HEK293 (cell line): ENCODE measurements around the gene GTF2A1L.

Experiments
- CTCF ChIA-PET: fragments of 350-600 bp; formaldehyde crosslinking; extraction: SDS; loops from one replicate; lab custom pipeline; 2021; ENCODE audit warnings: antibody characterized with exemption; lab: Yijun Ruan, JAX
- POLR2A ChIA-PET: fragments of 300-600 bp; formaldehyde crosslinking; extraction: SDS; loops from one replicate; lab custom pipeline; 2020; ENCODE audit warnings: antibody characterized with exemption, inconsistent platforms; lab: Yijun Ruan, JAX
- H3K27ac ChIP-seq: fragments of 200-500 bp; sonication (Bioruptor generic); 2 replicates; pipeline ENCODE4 v1.5.1; 2014; ENCODE audit warnings: low read depth, low read length, control low read depth, inconsistent platforms; ENCODE audit errors: extremely low read depth
- H3K36me3 ChIP-seq, 2 experiments: fragments of 200-500 bp in 1 of 2; sonication (Bioruptor generic) in 1 of 2; 1 replicate in 1 of 2; 2 replicates in 1 of 2; pipeline ENCODE4 v1.5.1; 2014 to 2017; ENCODE audit warnings: inconsistent platforms in 2 of 2, low read length in 2 of 2; ENCODE audit not compliant: control insufficient read depth in 2 of 2, insufficient read depth in 1 of 2
- H3K4me1 ChIP-seq: fragments of 200-500 bp; sonication (Bioruptor generic); 2 replicates; pipeline ENCODE4 v1.5.1; 2014; ENCODE audit warnings: mild to moderate bottlenecking, low read length, inconsistent platforms; ENCODE audit not compliant: control insufficient read depth, insufficient read depth
- H3K4me3 ChIP-seq: 2 replicates; pipeline ENCODE4 v1.5.1; 2011; ENCODE audit warnings: low read depth, mild to moderate bottlenecking, control low read depth, low read length, moderate library complexity
- H3K9me3 ChIP-seq: fragments of 200-500 bp; sonication (Bioruptor generic); 2 replicates; pipeline ENCODE4 v1.5.1; 2014; ENCODE audit warnings: low read depth, low read length, inconsistent platforms; ENCODE audit not compliant: control insufficient read depth, insufficient read depth
- GLIS1 ChIP-seq: fragments of 450-650 bp; formaldehyde crosslinking; IDR thresholded peaks from 2 replicates; pipeline ENCODE4 v1.5.1; 2016; ENCODE audit warnings: missing biosample characterization, missing genetic modification characterization
- KLF10 ChIP-seq: fragments of 450-650 bp; IDR thresholded peaks from 2 replicates; pipeline ENCODE4 v1.5.1; 2018; ENCODE audit warnings: missing biosample characterization, mild to moderate bottlenecking, missing genetic modification characterization
- SETDB1 ChIP-seq: IDR thresholded peaks from one replicate; pipeline ENCODE4 v1.6.1; 2017; ENCODE audit warnings: mild to moderate bottlenecking, low read length, moderate library complexity, mixed read lengths; ENCODE audit not compliant: insufficient read length
- WT1 ChIP-seq: fragments of 450-650 bp; formaldehyde crosslinking; IDR thresholded peaks from 2 replicates; pipeline ENCODE4 v1.5.1; 2016; ENCODE audit warnings: missing biosample characterization, missing genetic modification characterization
- ZBTB48 ChIP-seq: fragments of 450-650 bp; formaldehyde crosslinking; IDR thresholded peaks from 2 replicates; pipeline ENCODE4 v1.5.1; 2016; ENCODE audit warnings: missing biosample characterization, missing genetic modification characterization
- ZNF146 ChIP-seq: fragments of 450-650 bp; formaldehyde crosslinking; IDR thresholded peaks from 2 replicates; pipeline ENCODE4 v1.5.1; 2016; ENCODE audit warnings: missing biosample characterization, missing genetic modification characterization
- ZNF350 ChIP-seq: fragments of 450-650 bp; formaldehyde crosslinking; IDR thresholded peaks from 2 replicates; pipeline ENCODE4 v1.5.0; 2017; ENCODE audit warnings: missing biosample characterization, mild to moderate bottlenecking, missing genetic modification characterization
- ZNF366 ChIP-seq: fragments of 450-650 bp; formaldehyde crosslinking; conservative IDR thresholded peaks from 2 replicates; pipeline ENCODE4 v1.5.1; 2016; ENCODE audit warnings: missing biosample characterization, missing genetic modification characterization
- ZNF433 ChIP-seq: fragments of 450-650 bp; formaldehyde crosslinking; IDR thresholded peaks from 2 replicates; pipeline ENCODE4 v1.5.1; 2016; ENCODE audit warnings: missing biosample characterization, missing genetic modification characterization, low read depth
- ZNF514 ChIP-seq: fragments of 450-650 bp; formaldehyde crosslinking; IDR thresholded peaks from 2 replicates; pipeline ENCODE4 v1.5.1; 2016; ENCODE audit warnings: missing biosample characterization, missing genetic modification characterization
- ZNF560 ChIP-seq: fragments of 450-650 bp; formaldehyde crosslinking; IDR thresholded peaks from 2 replicates; pipeline ENCODE4 v1.5.1; 2017; ENCODE audit warnings: missing biosample characterization, missing genetic modification characterization, borderline replicate concordance
- ZNF660 ChIP-seq: fragments of 450-650 bp; IDR thresholded peaks from 2 replicates; pipeline ENCODE4 v1.5.1; 2018; ENCODE audit warnings: missing biosample characterization, mild to moderate bottlenecking, missing genetic modification characterization
- ZNF747 ChIP-seq: fragments of 450-650 bp; formaldehyde crosslinking; IDR thresholded peaks from 2 replicates; pipeline ENCODE4 v1.5.1; 2016; ENCODE audit warnings: missing biosample characterization, missing genetic modification characterization
- ZNF843 ChIP-seq: fragments of 450-650 bp; formaldehyde crosslinking; IDR thresholded peaks from 2 replicates; pipeline ENCODE4 v1.5.1; 2016; ENCODE audit warnings: missing biosample characterization, missing genetic modification characterization
- TF ChIP-seq, protein P1 (sequence below): fragments of 450-650 bp; formaldehyde crosslinking; IDR thresholded peaks from 2 replicates; pipeline ENCODE4 v1.5.1; 2016; ENCODE audit warnings: missing biosample characterization, missing genetic modification characterization, borderline replicate concordance
- TF ChIP-seq, protein P2 (sequence below): sonication (generic); formaldehyde crosslinking; IDR thresholded peaks from 2 replicates; pipeline ENCODE4 v1.8.1; 2022; ENCODE audit warnings: mild to moderate bottlenecking, moderate library complexity, missing genetic modification reagents
- TF ChIP-seq, protein P3 (sequence below): fragments of 450-650 bp; formaldehyde crosslinking; IDR thresholded peaks from 2 replicates; pipeline ENCODE4 v1.5.1; 2016; ENCODE audit warnings: missing biosample characterization, missing genetic modification characterization
- TF ChIP-seq, protein P4 (sequence below): fragments of 450-650 bp; IDR thresholded peaks from 2 replicates; pipeline ENCODE4 v1.5.1; 2018; ENCODE audit warnings: missing biosample characterization, mild to moderate bottlenecking, missing genetic modification characterization

Gene GTF2A1L

DNA sequence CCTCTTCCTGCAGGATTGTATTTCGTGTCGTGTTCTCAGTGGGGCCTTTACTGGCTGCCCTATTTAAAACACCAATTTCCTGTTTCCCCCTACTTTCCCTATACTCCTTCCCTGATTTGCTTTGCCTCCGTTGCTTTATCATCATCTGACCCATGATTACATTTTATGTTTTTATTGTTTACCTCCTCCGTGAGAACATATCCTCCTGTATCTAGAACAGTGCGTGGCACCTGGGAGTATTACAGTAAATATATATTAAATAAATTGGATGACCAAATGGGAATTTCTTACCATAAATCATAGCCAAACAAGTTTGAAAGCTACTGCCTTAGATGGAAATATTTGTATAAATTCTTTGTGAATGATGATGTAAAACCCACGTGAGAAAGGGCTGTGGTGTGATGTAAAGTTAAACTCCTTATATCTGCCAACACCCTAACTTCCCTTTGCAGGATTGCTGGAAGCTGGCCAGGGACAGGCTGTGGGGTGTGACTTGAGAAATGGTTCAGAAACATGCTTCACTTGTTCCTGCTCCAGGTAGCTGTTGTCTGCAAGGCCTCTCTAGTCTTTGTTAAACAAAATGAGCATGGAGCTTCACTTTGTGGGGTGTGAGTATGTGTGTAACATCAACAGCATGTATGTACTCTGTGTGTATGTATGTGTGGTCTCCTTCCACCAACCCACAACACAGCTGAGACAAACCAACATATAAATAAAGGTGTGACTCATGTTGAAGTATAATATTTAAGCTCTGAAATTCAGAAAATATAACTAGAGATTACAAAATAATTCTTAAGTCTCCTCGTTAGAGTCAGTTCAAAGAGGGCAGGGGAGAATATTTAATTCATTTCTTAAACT is 97.6 kb downstream of the GTF2A1L start:
- CTCF ChIA-PET, result interaction anchor here (1.5 kb wide), 1 partner anchor 10 kb away, joined by 3 read pairs; no protein-coding TSS in a partner anchor
- Histone ChIP-seq H3K4me3 (no peak overlapping the region), H3K4me1 (peaks cover 25% of the 10 kb centered on the region), H3K9me3 (no peaks in the 10 kb centered on the region), H3K36me3 (no peaks in the 10 kb centered on the region), H3K27ac (peak overlapping the region; percentile 30; the same call in 1 of the 2 replicates)
- TF ChIP-seq SETDB1, result no peak
- TF ChIP-seq, protein P1, sequence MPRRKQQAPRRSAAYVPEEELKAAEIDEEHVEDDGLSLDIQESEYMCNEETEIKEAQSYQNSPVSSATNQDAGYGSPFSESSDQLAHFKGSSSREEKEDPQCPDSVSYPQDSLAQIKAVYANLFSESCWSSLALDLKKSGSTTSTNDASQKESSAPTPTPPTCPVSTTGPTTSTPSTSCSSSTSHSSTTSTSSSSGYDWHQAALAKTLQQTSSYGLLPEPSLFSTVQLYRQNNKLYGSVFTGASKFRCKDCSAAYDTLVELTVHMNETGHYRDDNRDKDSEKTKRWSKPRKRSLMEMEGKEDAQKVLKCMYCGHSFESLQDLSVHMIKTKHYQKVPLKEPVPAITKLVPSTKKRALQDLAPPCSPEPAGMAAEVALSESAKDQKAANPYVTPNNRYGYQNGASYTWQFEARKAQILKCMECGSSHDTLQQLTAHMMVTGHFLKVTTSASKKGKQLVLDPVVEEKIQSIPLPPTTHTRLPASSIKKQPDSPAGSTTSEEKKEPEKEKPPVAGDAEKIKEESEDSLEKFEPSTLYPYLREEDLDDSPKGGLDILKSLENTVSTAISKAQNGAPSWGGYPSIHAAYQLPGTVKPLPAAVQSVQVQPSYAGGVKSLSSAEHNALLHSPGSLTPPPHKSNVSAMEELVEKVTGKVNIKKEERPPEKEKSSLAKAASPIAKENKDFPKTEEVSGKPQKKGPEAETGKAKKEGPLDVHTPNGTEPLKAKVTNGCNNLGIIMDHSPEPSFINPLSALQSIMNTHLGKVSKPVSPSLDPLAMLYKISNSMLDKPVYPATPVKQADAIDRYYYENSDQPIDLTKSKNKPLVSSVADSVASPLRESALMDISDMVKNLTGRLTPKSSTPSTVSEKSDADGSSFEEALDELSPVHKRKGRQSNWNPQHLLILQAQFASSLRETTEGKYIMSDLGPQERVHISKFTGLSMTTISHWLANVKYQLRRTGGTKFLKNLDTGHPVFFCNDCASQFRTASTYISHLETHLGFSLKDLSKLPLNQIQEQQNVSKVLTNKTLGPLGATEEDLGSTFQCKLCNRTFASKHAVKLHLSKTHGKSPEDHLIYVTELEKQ (tag by site-specific recombination), result no peak
- peak; percentile 80 for TF ChIP-seq WT1
- TF ChIP-seq ZBTB48 (tag by site-specific recombination), result no peak
- no peak for TF ChIP-seq ZNF747
- no peak for TF ChIP-seq ZNF843 (tag by site-specific recombination)
- no peak for TF ChIP-seq ZNF350 (tag by site-specific recombination)
- TF ChIP-seq ZNF433, result no peak
- TF ChIP-seq ZNF366 (tag by site-specific recombination), result 0 out of 2 replicates have a peak, but pooled peaks have one; percentile 40
- TF ChIP-seq GLIS1 (tag by site-specific recombination), result peak; percentile 13; the same call in 1 of the 2 replicates
- TF ChIP-seq KLF10 (tag by site-specific recombination), result 0 out of 2 replicates have a peak, but pooled peaks have one; percentile 19
- TF ChIP-seq, protein P2, sequence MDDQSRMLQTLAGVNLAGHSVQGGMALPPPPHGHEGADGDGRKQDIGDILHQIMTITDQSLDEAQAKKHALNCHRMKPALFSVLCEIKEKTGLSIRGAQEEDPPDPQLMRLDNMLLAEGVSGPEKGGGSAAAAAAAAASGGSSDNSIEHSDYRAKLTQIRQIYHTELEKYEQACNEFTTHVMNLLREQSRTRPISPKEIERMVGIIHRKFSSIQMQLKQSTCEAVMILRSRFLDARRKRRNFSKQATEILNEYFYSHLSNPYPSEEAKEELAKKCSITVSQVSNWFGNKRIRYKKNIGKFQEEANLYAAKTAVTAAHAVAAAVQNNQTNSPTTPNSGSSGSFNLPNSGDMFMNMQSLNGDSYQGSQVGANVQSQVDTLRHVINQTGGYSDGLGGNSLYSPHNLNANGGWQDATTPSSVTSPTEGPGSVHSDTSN (CRISPR knock-in tag), result no peak
- no peak for TF ChIP-seq ZNF146
- POLR2A ChIA-PET, result no interaction called here

DNA sequence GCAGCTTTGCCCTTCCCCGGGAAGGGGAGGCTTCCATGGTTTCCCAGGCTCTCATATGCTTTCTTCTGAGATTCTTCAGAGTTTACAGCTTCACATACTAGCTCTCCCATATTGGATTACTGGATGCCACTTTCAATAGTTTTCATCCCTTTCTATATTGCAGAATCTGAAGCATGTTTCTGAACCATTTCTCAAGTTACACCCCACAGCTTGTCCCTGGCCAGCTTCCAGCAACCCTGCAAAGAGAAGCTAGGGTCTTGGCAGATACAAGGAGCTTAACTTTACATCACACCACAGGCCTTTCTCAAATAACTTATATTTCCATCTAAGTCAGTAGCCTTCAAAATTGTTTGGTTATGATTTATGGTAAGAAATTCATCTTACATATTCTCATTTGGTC is 98.3 kb downstream of the GTF2A1L start:
- ChIA-PET POLR2A (no interaction called here), CTCF (interaction anchor here (1.5 kb wide), 1 partner anchor 10 kb away, joined by 3 read pairs; no protein-coding TSS in a partner anchor)
- no peaks in the 10 kb centered on the region for H3K9me3 ChIP-seq
- peak overlapping the region; percentile 30; the same call in 1 of the 2 replicates for H3K27ac ChIP-seq
- peaks cover 25% of the 10 kb centered on the region for H3K4me1 ChIP-seq
- H3K4me3 ChIP-seq, result no peak overlapping the region
- H3K36me3 ChIP-seq, result no peaks in the 10 kb centered on the region
- no peak for TF ChIP-seq ZNF514 (tag by site-specific recombination)
- peak; percentile 77 for TF ChIP-seq GLIS1 (tag by site-specific recombination)
- TF ChIP-seq, protein P3, sequence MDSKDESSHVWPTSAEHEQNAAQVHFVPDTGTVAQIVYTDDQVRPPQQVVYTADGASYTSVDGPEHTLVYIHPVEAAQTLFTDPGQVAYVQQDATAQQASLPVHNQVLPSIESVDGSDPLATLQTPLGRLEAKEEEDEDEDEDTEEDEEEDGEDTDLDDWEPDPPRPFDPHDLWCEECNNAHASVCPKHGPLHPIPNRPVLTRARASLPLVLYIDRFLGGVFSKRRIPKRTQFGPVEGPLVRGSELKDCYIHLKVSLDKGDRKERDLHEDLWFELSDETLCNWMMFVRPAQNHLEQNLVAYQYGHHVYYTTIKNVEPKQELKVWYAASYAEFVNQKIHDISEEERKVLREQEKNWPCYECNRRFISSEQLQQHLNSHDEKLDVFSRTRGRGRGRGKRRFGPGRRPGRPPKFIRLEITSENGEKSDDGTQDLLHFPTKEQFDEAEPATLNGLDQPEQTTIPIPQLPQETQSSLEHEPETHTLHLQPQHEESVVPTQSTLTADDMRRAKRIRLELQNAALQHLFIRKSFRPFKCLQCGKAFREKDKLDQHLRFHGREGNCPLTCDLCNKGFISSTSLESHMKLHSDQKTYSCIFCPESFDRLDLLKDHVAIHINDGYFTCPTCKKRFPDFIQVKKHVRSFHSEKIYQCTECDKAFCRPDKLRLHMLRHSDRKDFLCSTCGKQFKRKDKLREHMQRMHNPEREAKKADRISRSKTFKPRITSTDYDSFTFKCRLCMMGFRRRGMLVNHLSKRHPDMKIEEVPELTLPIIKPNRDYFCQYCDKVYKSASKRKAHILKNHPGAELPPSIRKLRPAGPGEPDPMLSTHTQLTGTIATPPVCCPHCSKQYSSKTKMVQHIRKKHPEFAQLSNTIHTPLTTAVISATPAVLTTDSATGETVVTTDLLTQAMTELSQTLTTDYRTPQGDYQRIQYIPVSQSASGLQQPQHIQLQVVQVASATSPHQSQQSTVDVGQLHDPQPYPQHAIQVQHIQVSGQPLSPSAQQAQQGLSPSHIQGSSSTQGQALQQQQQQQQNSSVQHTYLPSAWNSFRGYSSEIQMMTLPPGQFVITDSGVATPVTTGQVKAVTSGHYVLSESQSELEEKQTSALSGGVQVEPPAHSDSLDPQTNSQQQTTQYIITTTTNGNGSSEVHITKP (tag by site-specific recombination), result peak; percentile 34
- TF ChIP-seq, protein P4, sequence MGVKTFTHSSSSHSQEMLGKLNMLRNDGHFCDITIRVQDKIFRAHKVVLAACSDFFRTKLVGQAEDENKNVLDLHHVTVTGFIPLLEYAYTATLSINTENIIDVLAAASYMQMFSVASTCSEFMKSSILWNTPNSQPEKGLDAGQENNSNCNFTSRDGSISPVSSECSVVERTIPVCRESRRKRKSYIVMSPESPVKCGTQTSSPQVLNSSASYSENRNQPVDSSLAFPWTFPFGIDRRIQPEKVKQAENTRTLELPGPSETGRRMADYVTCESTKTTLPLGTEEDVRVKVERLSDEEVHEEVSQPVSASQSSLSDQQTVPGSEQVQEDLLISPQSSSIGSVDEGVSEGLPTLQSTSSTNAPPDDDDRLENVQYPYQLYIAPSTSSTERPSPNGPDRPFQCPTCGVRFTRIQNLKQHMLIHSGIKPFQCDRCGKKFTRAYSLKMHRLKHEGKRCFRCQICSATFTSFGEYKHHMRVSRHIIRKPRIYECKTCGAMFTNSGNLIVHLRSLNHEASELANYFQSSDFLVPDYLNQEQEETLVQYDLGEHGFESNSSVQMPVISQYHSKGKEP (tag by site-specific recombination), result 0 out of 2 replicates have a peak, but pooled peaks have one; percentile 42
- no peak for TF ChIP-seq ZNF560 (tag by site-specific recombination)
- 0 out of 2 replicates have a peak, but pooled peaks have one; percentile 17 for TF ChIP-seq ZNF660 (tag by site-specific recombination)
